IMR-90 (cell line): ENCODE data around the gene ANKRD6.

Experiments
- CTCF ChIP-seq: conservative IDR thresholded peaks from 2 replicates; pipeline ENCODE4 v1.5.1; 2012; ENCODE audit warnings: mild to moderate bottlenecking, low read depth, low read length, improper control_type of control experiment
- POLR2A ChIP-seq: IDR thresholded peaks from 2 replicates; pipeline ENCODE4 v1.6.1; 2012; ENCODE audit warnings: mild to moderate bottlenecking, low read depth, low read length
- SMC3 ChIP-seq: fragments of 150-350 bp; IDR thresholded peaks from 2 replicates; pipeline ENCODE4 v1.6.1; 2016; ENCODE audit warnings: low read depth, mild to moderate bottlenecking, antibody characterized with exemption, low read length, moderate library complexity

DNA sequence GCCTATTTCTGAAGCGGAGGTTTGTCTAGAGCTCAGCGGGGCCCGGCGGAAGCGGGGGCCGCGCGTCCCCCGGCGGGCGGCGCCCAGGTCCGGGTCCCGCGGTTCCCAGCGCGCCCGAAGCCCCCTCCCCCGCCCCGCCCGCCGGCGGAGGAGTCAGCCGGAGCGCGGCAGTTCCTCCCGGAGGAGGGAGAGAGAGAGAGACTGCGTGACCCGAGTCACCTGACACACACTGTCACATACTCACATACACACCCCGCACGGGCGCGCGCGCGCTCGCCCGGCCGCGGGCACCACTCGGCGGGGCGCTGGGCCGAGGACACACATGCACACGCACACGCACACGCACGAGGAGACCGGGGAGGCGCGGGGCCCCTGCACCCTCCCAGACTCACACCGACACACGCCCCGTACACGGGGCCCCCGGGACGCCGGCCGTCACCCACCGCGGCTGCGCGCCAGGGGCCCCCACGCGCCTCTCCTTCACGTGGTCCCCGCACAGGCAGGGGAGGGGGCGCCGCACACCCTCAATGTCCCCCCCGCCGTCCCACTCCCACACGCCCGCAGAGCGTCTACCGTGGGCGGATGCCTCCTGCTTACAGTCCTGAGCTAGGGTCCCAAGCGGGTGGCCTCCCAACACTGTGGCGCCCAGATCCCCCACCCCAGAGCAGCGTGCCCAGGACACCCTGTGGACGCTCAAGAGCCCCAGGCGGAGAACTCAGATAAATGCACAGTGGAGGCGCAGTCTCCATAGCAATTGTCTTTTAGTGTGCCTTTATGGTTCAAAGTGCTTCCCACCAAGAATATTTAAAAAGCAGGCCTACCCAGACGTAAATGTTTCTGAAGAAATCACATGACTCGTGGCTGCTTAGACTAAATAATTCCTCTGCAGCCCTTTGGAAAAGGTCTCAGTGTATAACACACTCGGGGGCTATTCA lies 20.6 kb upstream of the ANKRD6 start, which contains the start of gene RRAGD:
- TF ChIP-seq CTCF: no peak
- TF ChIP-seq POLR2A: no peak
- no peak for TF ChIP-seq SMC3
